Ovary (tissue), 3 donors: ENCODE results near the gene IGFBP6.

Experiments used
- EP300 ChIP-seq: sonication (generic); formaldehyde crosslinking; IDR thresholded peaks from one replicate; pipeline ENCODE4 v1.6.1; 2017; ENCODE audit warnings: antibody characterized with exemption
- POLR2A ChIP-seq: fragments of 450-650 bp; IDR thresholded peaks from one replicate; pipeline ENCODE4 v1.6.1; 2017; ENCODE audit warnings: antibody characterized with exemption, mild to moderate bottlenecking, moderate library complexity
- TF ChIP-seq, protein P1 (sequence below), 3 donors: fragments of 450-650 bp in 2 of 3; fragments of 200-600 bp in 1 of 3; IDR thresholded peaks; one replicate each; pipeline versions ENCODE4 v1.5.1 to v1.8.0; 2016 to 2022; ENCODE audit warnings: antibody characterized with exemption in 3 of 3, mild to moderate bottlenecking in 1 of 3
- donor health status: DM: no; HTN: no; CAD: no.

DNA sequence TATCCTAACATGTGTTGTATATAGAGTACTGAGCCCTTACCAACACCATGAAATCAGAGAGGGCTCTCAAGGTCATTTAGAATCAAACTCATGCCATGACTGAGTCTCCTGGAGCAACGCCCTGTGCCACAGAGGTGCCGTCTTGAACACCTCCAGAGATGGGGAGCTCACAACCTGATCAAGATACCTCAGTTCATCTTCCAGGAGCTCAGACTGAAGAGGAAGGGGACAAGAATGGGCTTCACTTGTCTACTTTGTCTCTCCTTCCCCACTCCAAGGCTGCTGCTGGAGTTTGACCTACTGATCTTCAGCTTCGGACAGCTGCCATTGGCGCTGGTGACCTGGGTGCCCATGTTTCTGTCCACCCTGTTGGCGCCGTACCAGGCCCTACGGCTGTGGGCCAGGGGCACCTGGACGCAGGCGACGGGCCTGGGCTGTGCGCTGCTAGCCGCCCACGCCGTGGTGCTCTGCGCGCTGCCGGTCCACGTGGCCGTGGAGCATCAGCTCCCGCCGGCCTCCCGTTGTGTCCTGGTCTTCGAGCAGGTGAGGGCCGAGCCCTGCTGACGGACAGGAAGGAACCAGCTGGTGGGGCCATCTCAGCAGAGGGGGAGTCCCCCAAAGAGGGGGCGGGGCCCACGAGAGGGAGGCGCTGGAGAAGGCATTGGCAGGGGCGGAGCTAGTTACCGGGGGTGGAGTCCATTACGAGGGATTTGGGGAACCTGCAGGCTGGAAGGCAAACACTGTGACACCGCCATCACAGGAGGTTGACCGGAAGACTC lies 17.8 kb downstream of the IGFBP6 start:
- TF ChIP-seq, protein P1, sequence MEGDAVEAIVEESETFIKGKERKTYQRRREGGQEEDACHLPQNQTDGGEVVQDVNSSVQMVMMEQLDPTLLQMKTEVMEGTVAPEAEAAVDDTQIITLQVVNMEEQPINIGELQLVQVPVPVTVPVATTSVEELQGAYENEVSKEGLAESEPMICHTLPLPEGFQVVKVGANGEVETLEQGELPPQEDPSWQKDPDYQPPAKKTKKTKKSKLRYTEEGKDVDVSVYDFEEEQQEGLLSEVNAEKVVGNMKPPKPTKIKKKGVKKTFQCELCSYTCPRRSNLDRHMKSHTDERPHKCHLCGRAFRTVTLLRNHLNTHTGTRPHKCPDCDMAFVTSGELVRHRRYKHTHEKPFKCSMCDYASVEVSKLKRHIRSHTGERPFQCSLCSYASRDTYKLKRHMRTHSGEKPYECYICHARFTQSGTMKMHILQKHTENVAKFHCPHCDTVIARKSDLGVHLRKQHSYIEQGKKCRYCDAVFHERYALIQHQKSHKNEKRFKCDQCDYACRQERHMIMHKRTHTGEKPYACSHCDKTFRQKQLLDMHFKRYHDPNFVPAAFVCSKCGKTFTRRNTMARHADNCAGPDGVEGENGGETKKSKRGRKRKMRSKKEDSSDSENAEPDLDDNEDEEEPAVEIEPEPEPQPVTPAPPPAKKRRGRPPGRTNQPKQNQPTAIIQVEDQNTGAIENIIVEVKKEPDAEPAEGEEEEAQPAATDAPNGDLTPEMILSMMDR (IDR thresholded peaks at IDR 0.05): no peak
- TF ChIP-seq POLR2A (no peak), EP300 (no peak)
